Measurements from ENCODE around the gene UBE2Q2.

Gene UBE2Q2

DNA sequence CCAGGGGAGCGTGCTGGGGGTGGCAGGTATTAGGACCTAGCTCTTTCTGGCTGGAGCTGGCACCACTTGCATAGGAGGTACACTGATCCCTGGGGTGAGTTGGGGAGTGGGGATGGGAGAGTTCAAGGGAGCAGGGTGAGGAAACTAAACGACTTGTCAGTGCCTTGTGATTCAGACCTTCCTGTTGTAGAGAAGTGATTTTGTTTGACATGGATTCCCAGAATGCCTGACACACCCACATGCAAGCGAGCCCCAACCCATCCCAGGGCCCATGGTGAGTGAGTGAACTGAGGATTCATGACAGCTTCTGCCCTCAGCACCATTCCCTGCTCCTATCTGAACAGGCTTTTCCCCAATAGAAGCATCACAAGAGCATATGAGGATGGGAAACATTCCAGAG, 15.6 kb upstream of the UBE2Q2 start:
- Histone ChIP-seq H3K4me1 (ENCODE audit: control insufficient read depth, insufficient read depth, low read length, poor library complexity, severe bottlenecking) (peaks cover 27% of the 10 kb centered on the region), H3K36me3 (ENCODE audit: control insufficient read depth, insufficient read depth, low read length) (no peaks in the 10 kb centered on the region), H3K4me3 (ENCODE audit: extremely low read depth, insufficient read depth, low read length, poor library complexity, severe bottlenecking) (no peak overlapping the region), H3K9me3 (ENCODE audit: control insufficient read depth, low read length) (no peaks in the 10 kb centered on the region), H3K27ac (ENCODE audit: low read depth, low read length, severe bottlenecking) (no peak overlapping the region)
- 50 to 89% methylated on average over 1 to 2 of the region's 3 CpGs for WGBS, 2 experiments (ENCODE audit: insufficient coverage in 2 of 2)

DNA sequence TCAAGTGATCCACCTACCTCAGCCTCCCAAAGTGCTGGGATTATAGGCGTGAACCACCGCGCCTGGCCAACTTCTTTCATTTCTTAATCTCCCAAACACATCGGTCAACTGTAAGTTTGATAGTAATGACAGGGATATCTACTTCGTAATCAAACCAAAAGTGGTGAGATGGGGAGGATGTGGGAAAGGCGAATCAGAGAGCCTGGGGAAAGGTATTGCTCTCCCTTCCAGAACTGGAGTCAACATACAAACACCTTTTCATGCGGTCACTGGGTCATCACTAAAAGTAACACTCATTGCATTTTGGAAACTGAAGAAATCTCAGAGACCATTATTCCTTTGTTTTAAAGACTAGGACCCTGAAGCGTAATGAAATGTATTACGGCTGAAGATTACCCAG, 14.8 kb upstream of the UBE2Q2 start:
- H3K9me3 ChIP-seq (ENCODE audit: control insufficient read depth, low read length) = no peaks in the 10 kb centered on the region
- peaks cover 27% of the 10 kb centered on the region for H3K4me1 ChIP-seq (ENCODE audit: control insufficient read depth, insufficient read depth, low read length, poor library complexity, severe bottlenecking)
- no peak overlapping the region for H3K27ac ChIP-seq (ENCODE audit: low read depth, low read length, severe bottlenecking)
- H3K36me3 ChIP-seq (ENCODE audit: control insufficient read depth, insufficient read depth, low read length) = no peaks in the 10 kb centered on the region
- WGBS, 2 experiments (ENCODE audit: insufficient coverage in 2 of 2) = 94 to 100% methylated on average over 2 of the region's 9 CpGs
- H3K4me3 ChIP-seq (ENCODE audit: extremely low read depth, insufficient read depth, low read length, poor library complexity, severe bottlenecking) = no peak overlapping the region

- Histone ChIP-seq H3K4me1 (ENCODE audit: control insufficient read depth, insufficient read depth, low read length, poor library complexity, severe bottlenecking) (peaks cover 20% of the 10 kb centered on the region), H3K9me3 (ENCODE audit: control insufficient read depth, low read length) (no peaks in the 10 kb centered on the region), H3K36me3 (ENCODE audit: control insufficient read depth, insufficient read depth, low read length) (no peaks in the 10 kb centered on the region), H3K4me3 (ENCODE audit: extremely low read depth, insufficient read depth, low read length, poor library complexity, severe bottlenecking) (no peak overlapping the region), H3K27ac (ENCODE audit: low read depth, low read length, severe bottlenecking) (peak overlapping the region; percentile 32)
- WGBS, 2 experiments (ENCODE audit: insufficient coverage in 2 of 2) = 73 to 82% methylated on average over 7 to 8 of the region's 8 CpGs
Measured at GRCh38 chr15:75830910-75831805, 12.1 kb upstream of the UBE2Q2 start.

GRCh38 chr15:75831806-75832102, 11.5 kb upstream of the UBE2Q2 start:
- Histone ChIP-seq H3K4me3 (ENCODE audit: extremely low read depth, insufficient read depth, low read length, poor library complexity, severe bottlenecking) (no peak overlapping the region), H3K36me3 (ENCODE audit: control insufficient read depth, insufficient read depth, low read length) (no peaks in the 10 kb centered on the region), H3K9me3 (ENCODE audit: control insufficient read depth, low read length) (no peaks in the 10 kb centered on the region), H3K4me1 (ENCODE audit: control insufficient read depth, insufficient read depth, low read length, poor library complexity, severe bottlenecking) (peaks cover 22% of the 10 kb centered on the region), H3K27ac (ENCODE audit: low read depth, low read length, severe bottlenecking) (peak overlapping the region; percentile 32)
- 60% methylated on average over 1 of the region's 1 CpG; no CpG with 5 or more reads in 1 of the 2 experiments for WGBS, 2 experiments (ENCODE audit: insufficient coverage in 2 of 2)

DNA sequence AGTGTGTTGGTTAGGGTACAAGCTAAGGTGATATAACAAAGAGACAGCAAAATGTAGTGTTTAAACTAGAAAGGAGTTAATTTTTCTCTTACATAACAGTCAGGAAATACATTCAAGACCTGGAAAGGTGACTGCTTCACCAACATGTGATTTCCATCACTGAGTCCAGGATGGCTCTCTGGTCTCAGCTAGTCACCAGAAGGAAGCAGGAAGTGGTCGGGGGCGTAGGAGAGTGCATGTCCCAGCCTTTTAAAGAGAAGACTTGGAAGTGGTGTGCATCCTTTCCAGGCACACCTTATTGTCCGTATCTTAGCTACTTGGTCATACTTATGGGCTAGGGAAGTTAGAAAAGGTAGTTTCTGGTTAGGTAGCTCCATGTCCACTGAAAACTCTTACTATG, 11.1 kb upstream of the UBE2Q2 start:
- no peak overlapping the region for H3K4me3 ChIP-seq (ENCODE audit: extremely low read depth, insufficient read depth, low read length, poor library complexity, severe bottlenecking)
- H3K27ac ChIP-seq (ENCODE audit: low read depth, low read length, severe bottlenecking) = no peak overlapping the region
- H3K4me1 ChIP-seq (ENCODE audit: control insufficient read depth, insufficient read depth, low read length, poor library complexity, severe bottlenecking) = peaks cover 26% of the 10 kb centered on the region
- H3K36me3 ChIP-seq (ENCODE audit: control insufficient read depth, insufficient read depth, low read length) = no peaks in the 10 kb centered on the region
- WGBS, 2 experiments (ENCODE audit: insufficient coverage in 2 of 2) = 90 to 100% methylated on average over 2 to 3 of the region's 3 CpGs
- no peaks in the 10 kb centered on the region for H3K9me3 ChIP-seq (ENCODE audit: control insufficient read depth, low read length)

GRCh38 chr15:75834021-75834420, 9.2 kb upstream of the UBE2Q2 start:
- Histone ChIP-seq H3K9me3 (ENCODE audit: control insufficient read depth, low read length) (no peaks in the 10 kb centered on the region), H3K4me3 (ENCODE audit: extremely low read depth, insufficient read depth, low read length, poor library complexity, severe bottlenecking) (no peak overlapping the region), H3K36me3 (ENCODE audit: control insufficient read depth, insufficient read depth, low read length) (no peaks in the 10 kb centered on the region), H3K4me1 (ENCODE audit: control insufficient read depth, insufficient read depth, low read length, poor library complexity, severe bottlenecking) (peaks cover 20% of the 10 kb centered on the region), H3K27ac (ENCODE audit: low read depth, low read length, severe bottlenecking) (no peak overlapping the region)
- WGBS, 2 experiments (ENCODE audit: insufficient coverage in 2 of 2) = 100% methylated on average over 1 of the region's 2 CpGs; no CpG with 5 or more reads in 1 of the 2 experiments

- WGBS, 2 experiments (ENCODE audit: insufficient coverage in 2 of 2) = no CpG with 5 or more reads among the region's 2 CpGs
- no peaks in the 10 kb centered on the region for H3K9me3 ChIP-seq (ENCODE audit: control insufficient read depth, low read length)
- H3K36me3 ChIP-seq (ENCODE audit: control insufficient read depth, insufficient read depth, low read length) = no peaks in the 10 kb centered on the region
- H3K4me3 ChIP-seq (ENCODE audit: extremely low read depth, insufficient read depth, low read length, poor library complexity, severe bottlenecking) = no peak overlapping the region
- H3K27ac ChIP-seq (ENCODE audit: low read depth, low read length, severe bottlenecking) = no peak overlapping the region
- peaks cover 16% of the 10 kb centered on the region for H3K4me1 ChIP-seq (ENCODE audit: control insufficient read depth, insufficient read depth, low read length, poor library complexity, severe bottlenecking)
Measured at GRCh38 chr15:75835990-75836958, 7.0 kb upstream of the UBE2Q2 start.

DNA sequence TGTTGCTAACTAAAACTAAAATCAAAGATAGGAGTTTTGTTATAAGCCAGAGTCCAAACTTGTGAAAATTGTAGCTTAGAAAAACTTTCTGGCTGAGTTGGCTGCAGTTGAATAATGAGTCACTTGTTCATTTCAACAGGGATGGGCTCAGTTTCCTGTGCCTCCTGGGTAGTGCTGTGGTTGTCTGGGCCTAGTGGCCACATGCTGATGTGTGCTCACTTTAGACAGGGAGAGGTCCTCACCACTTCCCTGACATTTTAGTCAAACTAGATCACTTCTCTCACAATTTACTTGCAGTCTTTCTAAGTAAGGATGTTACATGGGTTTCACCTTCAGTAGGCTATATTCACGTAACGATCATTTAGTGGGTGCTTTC, 6.3 kb upstream of the UBE2Q2 start:
- Histone ChIP-seq H3K4me1 (ENCODE audit: control insufficient read depth, insufficient read depth, low read length, poor library complexity, severe bottlenecking) (peaks cover 14% of the 10 kb centered on the region), H3K36me3 (ENCODE audit: control insufficient read depth, insufficient read depth, low read length) (no peaks in the 10 kb centered on the region), H3K4me3 (ENCODE audit: extremely low read depth, insufficient read depth, low read length, poor library complexity, severe bottlenecking) (no peak overlapping the region), H3K27ac (ENCODE audit: low read depth, low read length, severe bottlenecking) (no peak overlapping the region), H3K9me3 (ENCODE audit: control insufficient read depth, low read length) (no peaks in the 10 kb centered on the region)
- 83 to 100% methylated on average over 2 of the region's 2 CpGs for WGBS, 2 experiments (ENCODE audit: insufficient coverage in 2 of 2)

DNA sequence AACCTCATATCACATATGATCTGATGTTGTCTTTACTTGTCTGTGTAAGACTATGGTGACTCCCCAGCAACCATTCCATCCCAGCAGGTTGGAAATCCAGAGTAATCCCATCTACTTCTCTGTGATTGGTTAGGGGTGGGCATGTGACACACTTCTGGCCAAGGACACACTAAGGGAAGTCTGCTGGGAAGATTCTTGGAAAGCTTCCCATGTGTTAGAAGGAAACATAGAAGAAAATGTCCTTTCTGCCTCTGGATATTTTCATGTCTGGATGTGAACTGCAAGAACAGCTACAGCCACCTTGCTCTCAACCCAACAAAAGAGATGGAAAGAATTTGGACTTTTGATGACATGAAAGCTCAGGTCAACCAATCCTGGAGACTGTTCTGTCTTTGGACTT, 2.6 kb upstream of the UBE2Q2 start:
- H3K4me1 ChIP-seq (ENCODE audit: control insufficient read depth, insufficient read depth, low read length, poor library complexity, severe bottlenecking) = peaks cover 13% of the 10 kb centered on the region
- H3K36me3 ChIP-seq (ENCODE audit: control insufficient read depth, insufficient read depth, low read length) = peaks cover 2% of the 10 kb centered on the region
- H3K27ac ChIP-seq (ENCODE audit: low read depth, low read length, severe bottlenecking) = no peak overlapping the region
- no peak overlapping the region for H3K4me3 ChIP-seq (ENCODE audit: extremely low read depth, insufficient read depth, low read length, poor library complexity, severe bottlenecking)
- H3K9me3 ChIP-seq (ENCODE audit: control insufficient read depth, low read length) = no peaks in the 10 kb centered on the region

DNA sequence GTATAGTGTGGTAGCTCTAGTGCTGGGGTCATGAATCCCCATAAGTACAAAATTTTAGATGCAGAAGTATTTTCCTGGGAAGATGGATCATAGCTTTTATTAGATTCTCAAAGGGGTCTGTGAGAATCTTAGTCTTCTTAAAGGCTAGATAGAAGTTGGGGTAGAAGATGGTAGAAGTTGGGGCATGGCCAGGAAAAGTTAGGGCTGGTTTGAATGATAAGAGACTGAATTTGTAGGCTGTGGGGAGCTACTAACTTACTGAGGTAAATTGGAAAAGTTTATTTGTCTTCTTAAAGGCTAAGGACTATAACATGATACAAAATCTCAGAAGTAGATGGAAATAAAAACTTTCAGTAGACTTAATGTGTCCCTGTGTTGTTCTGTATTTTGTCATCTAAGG, 1.6 kb upstream of the UBE2Q2 start:
- Histone ChIP-seq H3K9me3 (ENCODE audit: control insufficient read depth, low read length) (no peaks in the 10 kb centered on the region), H3K4me1 (ENCODE audit: control insufficient read depth, insufficient read depth, low read length, poor library complexity, severe bottlenecking) (peaks cover 12% of the 10 kb centered on the region), H3K4me3 (ENCODE audit: extremely low read depth, insufficient read depth, low read length, poor library complexity, severe bottlenecking) (no peak overlapping the region), H3K27ac (ENCODE audit: low read depth, low read length, severe bottlenecking) (no peak overlapping the region), H3K36me3 (ENCODE audit: control insufficient read depth, insufficient read depth, low read length) (peaks cover 6% of the 10 kb centered on the region)
